HG03196 (cell line): Measurements from ENCODE around the gene LRIG1.

ENCODE experiments used
- ATAC-seq: cut with Tn5 transposase; IDR thresholded peaks from one replicate; pipeline ENCODE4 v1.9.1; 2021; ENCODE audit not compliant: unreplicated experiment

Gene LRIG1

DNA sequence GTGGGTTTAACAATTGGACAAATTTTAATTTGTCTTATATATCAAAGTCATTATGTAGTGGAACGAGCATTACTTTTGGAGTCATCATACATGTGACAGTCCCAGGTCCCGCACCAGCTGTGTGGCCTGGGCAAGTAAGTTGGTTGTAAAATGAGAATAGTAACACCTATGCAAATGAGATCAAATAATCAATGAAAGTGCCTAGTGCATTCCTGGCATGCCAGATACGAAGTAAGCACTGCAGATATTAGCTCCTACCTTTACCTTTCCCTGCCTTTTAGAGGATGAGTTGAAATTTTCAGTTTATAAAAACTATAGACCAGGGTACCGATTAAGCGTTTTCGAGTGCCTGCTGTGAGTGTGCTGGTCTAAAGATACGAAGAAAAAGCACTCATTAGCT is 134.1 kb downstream of the LRIG1 start:
- no peak for ATAC-seq

DNA sequence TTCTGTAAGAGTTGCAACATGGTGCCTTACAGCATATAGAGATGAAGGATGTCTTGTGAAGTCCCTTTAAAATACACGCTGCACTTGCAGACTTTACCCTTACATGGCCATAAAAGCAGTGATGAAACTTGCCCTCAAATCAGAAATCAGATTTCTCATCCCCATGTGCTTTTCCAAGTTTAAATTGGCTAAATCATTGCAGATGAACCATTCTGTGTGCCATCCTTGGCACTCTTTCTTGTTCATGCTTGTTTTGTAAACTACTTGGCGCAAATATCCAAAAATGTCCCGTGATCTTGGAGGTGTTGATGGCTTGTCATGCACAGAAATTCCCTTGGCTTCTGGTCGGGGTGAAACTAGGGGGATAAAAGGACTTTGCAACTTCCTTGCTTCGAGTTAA is 135.7 kb downstream of the LRIG1 start:
- no peak for ATAC-seq

DNA sequence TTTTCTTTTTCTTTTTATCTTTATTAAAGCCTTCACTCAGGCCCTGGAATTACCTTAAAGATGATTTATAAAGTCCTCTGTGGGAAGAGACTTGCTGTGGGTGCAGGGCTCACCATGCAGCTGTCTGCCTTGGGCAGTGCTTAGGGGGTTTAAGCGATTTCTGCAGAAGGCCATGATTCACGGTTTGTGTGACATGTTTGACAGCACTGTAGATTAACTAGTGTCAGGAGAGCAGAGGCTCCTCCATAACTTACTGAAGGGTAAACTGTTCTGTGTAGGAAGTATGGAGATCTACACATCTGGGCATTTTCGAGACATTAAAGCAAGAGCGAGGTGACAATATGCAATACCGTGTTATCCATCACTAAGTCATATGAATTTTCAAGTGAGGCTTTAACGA is 137.7 kb downstream of the LRIG1 start:
- no peak for ATAC-seq

DNA sequence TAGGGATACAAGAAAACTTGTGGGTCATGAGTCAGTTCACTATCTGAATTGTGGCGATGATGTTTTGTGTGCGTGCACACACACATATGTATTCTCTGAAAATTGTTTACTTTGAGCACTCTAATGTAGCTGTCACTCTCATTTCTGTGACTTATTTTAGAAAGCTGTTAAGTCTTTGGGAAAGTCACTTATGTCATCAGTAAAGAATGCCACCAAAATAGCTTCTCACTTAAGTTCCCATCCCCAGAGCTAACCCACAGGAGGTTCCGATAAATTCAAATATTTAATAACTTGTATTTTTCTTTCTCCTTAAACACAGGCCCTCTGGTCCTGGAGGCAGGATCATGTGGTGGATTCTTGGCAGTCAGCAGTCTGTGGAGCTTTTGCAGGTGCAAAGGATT is 138.3 kb downstream of the LRIG1 start:
- ATAC-seq: no peak

DNA sequence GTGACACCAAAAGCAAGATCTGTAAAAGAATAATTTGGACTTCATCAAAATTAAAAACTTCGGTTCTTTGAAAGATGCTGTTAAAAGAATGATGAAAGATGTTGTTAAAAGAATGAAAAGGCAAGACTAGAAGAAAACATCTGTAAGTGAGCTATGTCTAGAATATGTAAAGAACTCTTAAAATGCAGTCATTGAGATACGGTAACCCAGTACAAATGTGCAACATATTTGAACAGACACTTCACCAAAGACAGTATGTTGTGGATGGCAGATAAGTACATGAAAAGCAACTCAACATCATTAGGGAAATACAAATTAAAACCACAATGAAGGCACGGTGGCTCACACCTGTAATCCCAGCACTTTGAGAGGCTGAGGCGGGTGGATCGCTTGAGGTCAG is 139.5 kb downstream of the LRIG1 start:
- ATAC-seq: no peak

DNA sequence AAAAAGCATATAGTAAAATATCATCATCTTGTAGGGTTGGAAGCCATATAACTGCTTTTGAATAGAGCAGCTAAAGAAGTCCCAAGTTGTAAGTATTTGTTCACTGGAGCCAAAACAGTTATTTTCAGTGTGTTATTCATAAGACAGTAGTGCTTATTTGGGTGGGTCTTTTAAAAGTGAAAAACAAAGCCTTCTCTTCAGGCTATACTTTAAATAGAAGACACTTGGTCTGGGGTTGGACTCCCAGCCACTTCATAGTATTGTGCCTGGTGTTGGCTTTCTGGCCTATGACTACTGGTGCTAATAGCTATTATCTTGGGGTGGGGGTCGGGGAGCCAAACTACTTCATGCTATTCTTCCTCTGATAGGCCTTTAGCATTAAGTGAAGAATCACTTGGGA is 144.8 kb downstream of the LRIG1 start:
- ATAC-seq: no peak

DNA sequence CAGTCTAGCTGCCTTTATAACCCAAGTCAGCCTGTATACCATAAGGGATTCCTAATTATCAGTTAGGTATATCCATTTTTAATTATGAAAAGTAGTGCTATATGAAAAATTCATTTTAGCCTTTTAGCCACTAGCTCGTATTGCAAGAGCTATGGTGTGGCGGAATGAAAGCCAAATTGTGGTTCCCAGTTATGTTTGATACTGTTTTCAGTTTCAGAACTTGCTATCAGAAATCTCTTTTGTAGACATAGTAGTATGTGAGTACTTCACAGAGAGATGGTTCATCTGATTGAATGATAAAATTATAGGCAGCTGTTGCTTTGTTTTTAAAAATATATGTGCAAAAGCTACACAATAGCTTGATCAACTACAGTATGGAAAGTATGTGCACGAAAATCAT is 145.4 kb downstream of the LRIG1 start:
- no peak for ATAC-seq

DNA sequence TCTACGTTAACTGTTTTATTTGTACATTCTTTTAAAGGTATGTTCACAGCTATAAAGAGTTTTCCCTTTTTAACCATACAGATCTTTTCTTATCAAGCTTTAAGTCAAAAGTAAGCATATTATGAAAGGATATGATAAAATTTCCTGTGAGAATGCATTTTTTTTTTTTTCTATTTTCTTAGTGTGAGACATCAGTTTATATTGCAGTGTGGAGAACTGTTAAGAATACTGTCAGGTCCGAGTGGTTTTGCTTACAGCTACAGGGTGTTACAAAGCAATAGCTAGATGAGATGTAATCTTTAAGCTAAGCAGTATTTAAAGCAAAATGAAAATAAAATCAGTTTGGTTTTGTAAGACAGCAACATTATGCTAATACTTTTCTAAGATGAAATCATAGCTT is 146.8 kb downstream of the LRIG1 start:
- no peak for ATAC-seq

DNA sequence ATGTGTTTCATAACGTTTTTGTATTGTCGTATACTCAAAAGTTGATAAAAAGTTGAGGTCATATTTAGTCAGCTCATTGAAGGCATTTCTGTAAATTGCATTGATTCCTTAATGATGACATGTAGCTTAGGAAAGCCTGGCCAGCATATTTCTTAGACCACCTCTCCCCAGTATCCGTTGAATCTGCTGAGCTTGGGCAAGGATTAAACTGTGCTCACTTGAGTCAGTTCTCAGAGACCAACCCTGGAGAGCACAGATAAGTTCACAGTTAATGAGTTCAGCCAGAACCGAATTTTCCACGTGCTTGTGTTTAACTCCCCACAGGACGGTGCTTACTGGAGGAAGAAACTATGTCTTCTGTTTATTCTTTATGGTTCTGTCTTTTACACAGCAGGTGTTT is 147.3 kb downstream of the LRIG1 start:
- no peak for ATAC-seq

DNA sequence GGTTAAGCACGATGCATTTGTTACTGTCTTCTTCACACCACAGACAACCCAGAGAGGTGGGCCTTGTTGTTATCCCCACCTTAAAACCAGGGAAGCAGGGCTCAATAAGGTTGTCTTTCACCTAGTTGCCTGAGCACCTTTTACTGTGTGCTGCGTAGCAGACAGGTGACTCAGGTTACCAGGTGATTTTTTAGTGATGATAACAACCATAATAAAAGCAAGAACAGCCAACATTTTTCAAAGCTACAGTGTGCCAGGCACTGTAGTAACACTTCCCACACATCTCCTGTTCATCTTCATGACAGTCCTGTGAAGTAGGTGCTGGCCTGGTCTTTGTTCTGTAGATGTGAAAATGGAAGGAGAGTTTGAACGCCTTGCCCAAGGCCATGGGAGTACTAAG is 147.8 kb downstream of the LRIG1 start:
- no peak for ATAC-seq

DNA sequence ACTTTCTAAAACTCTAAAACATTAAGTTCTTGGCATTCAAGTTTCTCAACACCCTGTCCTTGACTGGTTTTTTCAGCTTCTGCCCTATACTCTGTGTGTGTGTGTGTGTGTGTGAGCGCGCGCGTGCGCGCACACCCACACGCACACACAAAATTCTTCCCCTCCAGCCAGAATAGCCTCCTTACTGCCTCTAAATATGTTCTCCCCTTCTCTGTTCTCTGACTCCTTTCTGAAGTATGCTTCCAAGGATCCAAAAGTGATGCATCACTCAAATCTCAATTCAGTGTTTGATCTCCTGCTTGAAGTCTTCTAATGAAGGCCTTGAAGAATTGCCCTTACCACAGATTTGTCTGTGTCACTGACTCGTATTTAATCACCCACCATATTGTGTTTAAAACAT is 150.2 kb downstream of the LRIG1 start:
- ATAC-seq: no peak

DNA sequence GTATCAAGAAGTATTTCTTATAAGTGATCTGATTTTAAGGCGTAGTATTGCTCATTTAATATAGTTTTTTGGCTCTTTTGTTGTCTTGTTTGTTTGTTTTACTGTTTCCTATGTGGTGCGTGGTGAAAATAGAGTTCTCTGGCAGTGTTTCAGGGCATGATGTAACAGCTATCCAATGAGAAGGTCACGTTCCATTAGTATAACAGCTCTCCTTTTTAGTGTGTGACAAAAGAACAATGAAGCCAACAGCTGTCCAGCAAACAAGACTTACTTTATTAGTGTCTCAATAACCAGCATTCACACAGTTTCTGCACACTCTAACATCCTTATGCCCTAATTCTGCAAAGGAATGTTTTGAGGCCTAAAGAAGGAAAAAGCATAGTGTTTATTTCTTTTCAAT is 152.1 kb downstream of the LRIG1 start:
- ATAC-seq: no peak

DNA sequence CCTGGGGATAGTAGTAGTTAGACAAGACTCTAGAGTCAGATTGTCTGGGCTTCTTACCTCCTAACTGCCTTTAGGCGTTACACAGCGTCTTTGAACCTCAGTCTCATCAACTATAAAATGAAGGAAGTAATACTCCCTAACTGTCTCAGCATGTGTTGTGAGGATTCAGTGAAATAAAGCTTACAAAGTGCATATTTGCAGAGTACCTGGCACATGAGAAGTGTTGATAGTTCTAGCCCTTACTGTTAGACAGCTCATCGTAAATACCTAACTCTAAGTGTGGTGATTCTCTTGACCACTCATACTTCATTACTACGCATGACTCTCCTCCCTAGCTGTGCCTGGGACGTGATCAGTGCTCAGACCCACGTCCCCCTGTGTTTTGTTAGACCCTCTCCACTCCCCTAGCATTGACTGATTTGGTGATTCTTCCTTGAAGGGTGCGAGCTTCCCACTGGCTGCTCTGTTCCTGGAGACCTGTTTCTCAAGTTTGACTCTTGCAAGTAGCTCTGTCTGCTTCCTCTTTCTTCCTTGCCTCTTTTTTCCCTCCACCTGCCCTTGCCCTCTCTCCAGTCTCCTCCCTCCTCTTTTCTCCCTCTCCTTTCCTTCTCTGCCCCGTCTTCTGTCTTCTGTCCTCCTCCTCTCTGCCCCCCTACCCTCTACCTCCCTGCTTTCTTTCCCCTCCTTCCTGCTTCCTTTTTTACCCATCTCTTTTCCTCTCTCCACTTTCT is 155.8 kb downstream of the LRIG1 start:
- no peak for ATAC-seq

DNA sequence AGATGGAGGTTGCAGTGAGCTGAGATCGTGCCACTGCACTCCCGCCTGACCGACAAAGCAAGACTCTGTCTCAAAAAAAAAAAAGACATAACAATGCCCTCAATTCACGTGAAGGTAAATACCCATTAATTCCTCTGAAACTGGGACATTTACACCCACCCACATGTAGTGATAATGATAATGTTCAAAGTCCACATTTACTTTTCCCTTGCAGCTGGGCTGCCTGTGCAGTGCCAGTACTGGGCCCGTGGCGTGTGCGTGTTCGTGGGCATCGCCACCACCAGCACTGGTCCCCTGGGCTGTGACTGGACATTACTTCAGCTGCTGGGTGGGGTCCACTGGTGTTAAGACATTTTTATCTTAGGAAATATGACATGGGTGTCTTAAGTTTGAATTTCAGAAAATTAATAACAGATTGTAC is 156.4 kb downstream of the LRIG1 start:
- ATAC-seq: no peak

DNA sequence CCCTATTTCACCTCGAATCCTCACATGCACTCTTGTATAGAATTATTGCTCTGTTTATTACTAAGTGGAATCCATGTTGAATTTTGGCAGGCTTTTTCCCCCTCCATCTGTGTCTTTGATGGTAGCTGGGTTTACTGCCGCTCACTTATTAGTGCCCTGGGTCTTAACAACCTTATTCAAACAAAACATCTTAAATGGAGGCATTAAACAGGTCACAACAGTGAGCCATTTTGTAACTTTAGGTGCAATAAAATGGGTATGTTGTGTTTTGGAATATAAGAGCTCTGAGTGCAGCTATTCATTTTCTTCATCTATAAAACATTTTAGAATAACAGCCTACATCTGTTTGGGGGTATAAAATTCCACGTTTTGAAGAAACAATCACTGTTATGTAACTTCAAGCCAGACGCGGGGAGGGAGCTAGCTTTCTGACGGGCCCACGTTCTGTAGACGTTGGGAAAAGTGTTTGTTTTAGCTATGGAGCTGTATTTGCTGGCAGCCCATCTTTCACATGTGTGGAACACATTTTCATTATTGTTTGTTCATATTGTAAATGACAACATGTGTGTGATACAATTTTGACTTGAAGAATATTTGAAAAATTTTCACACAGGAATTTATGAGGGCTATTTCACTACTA is 158.0 kb downstream of the LRIG1 start:
- ATAC-seq: no peak

DNA sequence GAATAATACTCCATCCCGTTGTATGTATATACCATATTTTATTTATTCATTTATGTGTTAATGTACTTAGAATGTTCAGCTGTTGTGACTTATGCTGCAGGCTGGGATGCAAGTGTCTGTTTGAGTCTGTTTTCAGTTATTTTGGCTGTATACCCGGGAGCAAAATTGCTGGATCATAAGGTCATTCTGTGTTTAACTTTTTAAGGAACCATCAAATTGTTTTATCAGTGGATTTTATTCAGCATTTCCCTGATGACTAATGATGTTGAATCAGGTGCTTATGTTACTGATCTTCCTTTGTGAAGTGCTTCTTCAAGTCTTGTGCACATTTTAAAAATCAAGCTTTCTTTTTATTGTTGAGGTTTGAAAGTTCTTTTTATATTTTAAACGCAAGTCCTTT is 161.9 kb downstream of the LRIG1 start:
- no peak for ATAC-seq

DNA sequence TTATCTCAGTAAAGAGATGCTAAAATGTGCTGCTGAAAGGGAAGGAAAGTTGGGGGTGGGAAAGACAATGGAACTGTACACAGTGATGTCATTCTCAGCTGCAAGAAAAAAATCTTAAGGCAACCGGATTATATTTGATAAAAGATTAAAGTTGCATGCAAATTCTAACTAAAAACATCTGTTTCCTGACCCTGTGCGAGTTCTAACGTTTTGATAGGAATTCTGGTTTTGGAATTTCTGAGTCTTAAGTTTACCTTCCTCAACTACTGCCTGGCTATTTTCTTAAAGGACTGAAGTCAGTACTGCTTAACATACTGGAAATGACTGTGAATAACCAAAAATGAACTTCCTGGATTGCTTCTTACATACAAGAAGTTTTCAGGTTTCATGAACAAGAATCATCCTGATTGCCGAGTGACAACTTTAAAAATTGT is 164.5 kb downstream of the LRIG1 start:
- no peak for ATAC-seq

DNA sequence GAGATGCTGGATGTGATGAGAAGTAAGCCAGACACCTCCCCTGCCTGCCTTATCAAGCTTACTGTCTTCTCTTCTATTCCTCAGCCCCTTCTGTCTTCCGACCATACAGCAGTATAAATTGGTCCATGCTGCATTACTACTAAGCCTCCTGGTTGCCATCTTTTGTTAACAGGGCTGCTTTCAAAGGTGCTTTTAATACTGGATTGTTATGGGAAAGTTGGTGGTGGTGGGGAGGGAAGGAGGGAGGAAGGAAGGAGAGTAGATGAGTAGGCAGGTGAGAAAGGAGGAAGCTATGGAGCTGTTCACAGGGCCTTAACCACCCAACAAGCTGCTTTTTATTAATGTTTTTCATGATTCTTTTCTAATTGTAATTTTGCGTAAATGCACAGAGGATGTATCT is 165.2 kb downstream of the LRIG1 start:
- no peak for ATAC-seq
